ENCODE results near the gene TMEM234. TPM values are rescaled to one million over a fixed set of nuclear protein-coding genes. Genes with fewer than 3 reads are reported as not detected.
A peak's percentile ranks its signal among the peaks of the same experiment; 100 is the strongest.

Gene TMEM234
- total and polyA plus RNA-seq, 10 of the 15 experiments (the other 5 are each of a cell fraction or from before 2014, with no cell fraction given): 2.9 to 10.9 (median 6.4) TPM

- TF ChIP-seq ZNF687 (IDR thresholded peaks at IDR 0.05) (no peak; the same call in 1 of the 2 replicates), MTA2 (IDR thresholded peaks at IDR 0.05; ENCODE audit: low read depth) (peak; percentile 63), HCFC1 (IDR thresholded peaks at IDR 0.05; ENCODE audit: low read length) (peak; percentile 50), ESRRA (IDR thresholded peaks at IDR 0.05; ENCODE audit: low read length) (no peak), MXI1 (IDR thresholded peaks at IDR 0.05; ENCODE audit: low read depth, low read length) (peak; percentile 92), SP1 (IDR thresholded peaks at IDR 0.05; ENCODE audit: low read depth, low read length) (peak; percentile 47), CREM (IDR thresholded peaks at IDR 0.05; ENCODE audit: low read depth) (peak; percentile 84), YY1 (IDR thresholded peaks at IDR 0.05; ENCODE audit: low read depth, low read length) (peak; percentile 39; the same call in 1 of the 2 replicates), SMAD5 (IDR thresholded peaks at IDR 0.05; ENCODE audit: low read depth) (peak; percentile 88; the same call in 1 of the 2 replicates), JUNB (IDR thresholded peaks at IDR 0.05) (no peak), NRF1 (conservative IDR thresholded peaks at IDR 0.05; ENCODE audit: low read depth, low read length) (no peak), BHLHE40 (IDR thresholded peaks at IDR 0.05; ENCODE audit: borderline replicate concordance in 1 of 2, low read depth in 2 of 2, low read length in 1 of 2) (peak; percentile 33; a peak in 3 of 4 replicates), STAT1 (conservative IDR thresholded peaks at IDR 0.05) (0 out of 2 replicates have a peak, but pooled peaks have one; percentile 66), BMI1 (IDR thresholded peaks at IDR 0.05; ENCODE audit: borderline replicate concordance) (peak; percentile 95), NR2F1 (conservative IDR thresholded peaks at IDR 0.05) (peak; percentile 53; the same call in 1 of the 2 replicates)
- TF ChIP-seq, protein P1, sequence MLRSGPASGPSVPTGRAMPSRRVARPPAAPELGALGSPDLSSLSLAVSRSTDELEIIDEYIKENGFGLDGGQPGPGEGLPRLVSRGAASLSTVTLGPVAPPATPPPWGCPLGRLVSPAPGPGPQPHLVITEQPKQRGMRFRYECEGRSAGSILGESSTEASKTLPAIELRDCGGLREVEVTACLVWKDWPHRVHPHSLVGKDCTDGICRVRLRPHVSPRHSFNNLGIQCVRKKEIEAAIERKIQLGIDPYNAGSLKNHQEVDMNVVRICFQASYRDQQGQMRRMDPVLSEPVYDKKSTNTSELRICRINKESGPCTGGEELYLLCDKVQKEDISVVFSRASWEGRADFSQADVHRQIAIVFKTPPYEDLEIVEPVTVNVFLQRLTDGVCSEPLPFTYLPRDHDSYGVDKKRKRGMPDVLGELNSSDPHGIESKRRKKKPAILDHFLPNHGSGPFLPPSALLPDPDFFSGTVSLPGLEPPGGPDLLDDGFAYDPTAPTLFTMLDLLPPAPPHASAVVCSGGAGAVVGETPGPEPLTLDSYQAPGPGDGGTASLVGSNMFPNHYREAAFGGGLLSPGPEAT (IDR thresholded peaks at IDR 0.05; ENCODE audit: low read depth): peak; percentile 71
- TF ChIP-seq, protein P2, sequence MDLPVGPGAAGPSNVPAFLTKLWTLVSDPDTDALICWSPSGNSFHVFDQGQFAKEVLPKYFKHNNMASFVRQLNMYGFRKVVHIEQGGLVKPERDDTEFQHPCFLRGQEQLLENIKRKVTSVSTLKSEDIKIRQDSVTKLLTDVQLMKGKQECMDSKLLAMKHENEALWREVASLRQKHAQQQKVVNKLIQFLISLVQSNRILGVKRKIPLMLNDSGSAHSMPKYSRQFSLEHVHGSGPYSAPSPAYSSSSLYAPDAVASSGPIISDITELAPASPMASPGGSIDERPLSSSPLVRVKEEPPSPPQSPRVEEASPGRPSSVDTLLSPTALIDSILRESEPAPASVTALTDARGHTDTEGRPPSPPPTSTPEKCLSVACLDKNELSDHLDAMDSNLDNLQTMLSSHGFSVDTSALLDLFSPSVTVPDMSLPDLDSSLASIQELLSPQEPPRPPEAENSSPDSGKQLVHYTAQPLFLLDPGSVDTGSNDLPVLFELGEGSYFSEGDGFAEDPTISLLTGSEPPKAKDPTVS (IDR thresholded peaks at IDR 0.05; ENCODE audit: low read depth, low read length): 0 out of 2 replicates have a peak, but pooled peaks have one; percentile 16
- TF ChIP-seq, protein P3, sequence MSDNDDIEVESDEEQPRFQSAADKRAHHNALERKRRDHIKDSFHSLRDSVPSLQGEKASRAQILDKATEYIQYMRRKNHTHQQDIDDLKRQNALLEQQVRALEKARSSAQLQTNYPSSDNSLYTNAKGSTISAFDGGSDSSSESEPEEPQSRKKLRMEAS (IDR thresholded peaks at IDR 0.05; ENCODE audit: low read depth, low read length): peak; percentile 64; the same call in 1 of the 2 replicates
- TF ChIP-seq, protein P4, sequence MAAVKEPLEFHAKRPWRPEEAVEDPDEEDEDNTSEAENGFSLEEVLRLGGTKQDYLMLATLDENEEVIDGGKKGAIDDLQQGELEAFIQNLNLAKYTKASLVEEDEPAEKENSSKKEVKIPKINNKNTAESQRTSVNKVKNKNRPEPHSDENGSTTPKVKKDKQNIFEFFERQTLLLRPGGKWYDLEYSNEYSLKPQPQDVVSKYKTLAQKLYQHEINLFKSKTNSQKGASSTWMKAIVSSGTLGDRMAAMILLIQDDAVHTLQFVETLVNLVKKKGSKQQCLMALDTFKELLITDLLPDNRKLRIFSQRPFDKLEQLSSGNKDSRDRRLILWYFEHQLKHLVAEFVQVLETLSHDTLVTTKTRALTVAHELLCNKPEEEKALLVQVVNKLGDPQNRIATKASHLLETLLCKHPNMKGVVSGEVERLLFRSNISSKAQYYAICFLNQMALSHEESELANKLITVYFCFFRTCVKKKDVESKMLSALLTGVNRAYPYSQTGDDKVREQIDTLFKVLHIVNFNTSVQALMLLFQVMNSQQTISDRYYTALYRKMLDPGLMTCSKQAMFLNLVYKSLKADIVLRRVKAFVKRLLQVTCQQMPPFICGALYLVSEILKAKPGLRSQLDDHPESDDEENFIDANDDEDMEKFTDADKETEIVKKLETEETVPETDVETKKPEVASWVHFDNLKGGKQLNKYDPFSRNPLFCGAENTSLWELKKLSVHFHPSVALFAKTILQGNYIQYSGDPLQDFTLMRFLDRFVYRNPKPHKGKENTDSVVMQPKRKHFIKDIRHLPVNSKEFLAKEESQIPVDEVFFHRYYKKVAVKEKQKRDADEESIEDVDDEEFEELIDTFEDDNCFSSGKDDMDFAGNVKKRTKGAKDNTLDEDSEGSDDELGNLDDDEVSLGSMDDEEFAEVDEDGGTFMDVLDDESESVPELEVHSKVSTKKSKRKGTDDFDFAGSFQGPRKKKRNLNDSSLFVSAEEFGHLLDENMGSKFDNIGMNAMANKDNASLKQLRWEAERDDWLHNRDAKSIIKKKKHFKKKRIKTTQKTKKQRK (IDR thresholded peaks at IDR 0.05; ENCODE audit: low read depth, low read length): no peak
These were observed at the start of gene TMEM234, which contains the start of gene EIF3I (continued) for GRCh38 chr1:32221980-32222755.

Data from GM12878 (cell line).